Loucy (cell line): Measurements from ENCODE around the gene ACACB.

Experiments
- H2AFZ ChIP-seq: fragments of 200-600 bp; sonication (generic); 2 replicates; pipeline ENCODE4 v1.6.0; 2016; ENCODE audit warnings: antibody characterized with exemption, mild to moderate bottlenecking, low read length, moderate library complexity
- H3F3A ChIP-seq: fragments of 200-600 bp; 2 replicates; pipeline ENCODE4 v1.6.0; 2016; ENCODE audit warnings: antibody characterized with exemption, low read depth, mild to moderate bottlenecking
- H3K27me3 ChIP-seq: fragments of 200-600 bp; sonication (generic); 2 replicates; pipeline ENCODE4 v1.6.1; 2014; ENCODE audit warnings: low read length, mild to moderate bottlenecking; ENCODE audit not compliant: insufficient read depth, poor library complexity, severe bottlenecking
- H3K36me3 ChIP-seq: fragments of 200-600 bp; sonication (generic); 2 replicates; pipeline ENCODE4 v1.6.1; 2016; ENCODE audit warnings: low read length; ENCODE audit not compliant: insufficient read depth
- H3K4me1 ChIP-seq: fragments of 200-600 bp; sonication (generic); 2 replicates; pipeline ENCODE4 v1.5.1; 2014; ENCODE audit warnings: low read length, mild to moderate bottlenecking; ENCODE audit not compliant: insufficient read depth, poor library complexity, severe bottlenecking
- H3K4me2 ChIP-seq: fragments of 200-600 bp; sonication (generic); 2 replicates; pipeline ENCODE4 v1.6.0; 2014; ENCODE audit warnings: antibody characterized with exemption, low read length, low read depth, mild to moderate bottlenecking; ENCODE audit not compliant: poor library complexity, severe bottlenecking
- H3K4me3 ChIP-seq: fragments of 200-600 bp; sonication (generic); 2 replicates; pipeline ENCODE4 v1.5.1; 2014; ENCODE audit warnings: low read length, mild to moderate bottlenecking, mixed read lengths; ENCODE audit not compliant: poor library complexity, severe bottlenecking
- H3K79me2 ChIP-seq: fragments of 200-600 bp; sonication (generic); 2 replicates; pipeline ENCODE4 v1.6.1; 2014; ENCODE audit warnings: low read length; ENCODE audit not compliant: insufficient read depth
- H3K9ac ChIP-seq: fragments of 200-600 bp; sonication (generic); 2 replicates; pipeline ENCODE4 v1.6.0; 2014; ENCODE audit warnings: mild to moderate bottlenecking, low read depth, low read length, moderate library complexity; ENCODE audit not compliant: poor library complexity, severe bottlenecking
- H3K9me2 ChIP-seq: fragments of 200-600 bp; sonication (generic); replicated peaks from 2 replicates; pipeline ENCODE4 v1.6.1; 2016; ENCODE audit warnings: low read depth, low read length, mixed read lengths
- H3K9me3 ChIP-seq: fragments of 200-600 bp; sonication (generic); 2 replicates; pipeline ENCODE4 v1.6.1; 2014; ENCODE audit warnings: mild to moderate bottlenecking, antibody characterized with exemption, low read length, low read depth; ENCODE audit not compliant: insufficient read depth
- H4K20me1 ChIP-seq: fragments of 200-600 bp; sonication (generic); 2 replicates; pipeline ENCODE4 v1.6.0; 2014; ENCODE audit warnings: antibody characterized with exemption, low read length, mild to moderate bottlenecking; ENCODE audit not compliant: insufficient read depth, poor library complexity, severe bottlenecking
- CTCF ChIP-seq: fragments of 200-600 bp; sonication (generic); conservative IDR thresholded peaks from 2 replicates; pipeline ENCODE4 v1.5.1; 2014; ENCODE audit warnings: mild to moderate bottlenecking, antibody characterized with exemption, low read length
- EZH2phosphoT487 ChIP-seq: fragments of 200-600 bp; IDR thresholded peaks from 2 replicates; pipeline ENCODE4 v1.6.1; 2018; ENCODE audit warnings: antibody characterized with exemption, mild to moderate bottlenecking, moderate library complexity, borderline replicate concordance

The ACACB gene

GRCh38 chr12:109112720-109113465 lies 3.5 kb upstream of the ACACB start:
- Histone ChIP-seq H3K27me3 (no peaks in the 10 kb centered on the region), H3K9me2 (no peaks in the 10 kb centered on the region), H3K36me3 (peaks cover 21% of the 10 kb centered on the region; the same call in 1 of the 2 replicates), H3K4me2 (no peak overlapping the region), H3K79me2 (no peaks in the 10 kb centered on the region), H4K20me1 (peaks cover 3% of the 10 kb centered on the region), H2AFZ (no peak overlapping the region), H3K9ac (no peak overlapping the region), H3K4me1 (peaks cover 15% of the 10 kb centered on the region), H3F3A (no peaks in the 10 kb centered on the region), H3K9me3 (no peaks in the 10 kb centered on the region), H3K4me3 (no peak overlapping the region)
- no peak for TF ChIP-seq EZH2phosphoT487
- no peak for TF ChIP-seq CTCF

GRCh38 chr12:109113661-109114321 lies 2.6 kb upstream of the ACACB start:
- Histone ChIP-seq H3K36me3 (peaks cover 13% of the 10 kb centered on the region; the same call in 1 of the 2 replicates), H3K27me3 (no peaks in the 10 kb centered on the region), H3K9ac (no peak overlapping the region), H3K4me2 (no peak overlapping the region), H3K79me2 (no peaks in the 10 kb centered on the region), H2AFZ (no peak overlapping the region), H3F3A (no peaks in the 10 kb centered on the region), H3K4me1 (peaks cover 15% of the 10 kb centered on the region), H3K4me3 (no peak overlapping the region), H3K9me3 (no peaks in the 10 kb centered on the region), H3K9me2 (no peaks in the 10 kb centered on the region), H4K20me1 (no peaks in the 10 kb centered on the region)
- TF ChIP-seq EZH2phosphoT487 (no peak), CTCF (no peak)

DNA sequence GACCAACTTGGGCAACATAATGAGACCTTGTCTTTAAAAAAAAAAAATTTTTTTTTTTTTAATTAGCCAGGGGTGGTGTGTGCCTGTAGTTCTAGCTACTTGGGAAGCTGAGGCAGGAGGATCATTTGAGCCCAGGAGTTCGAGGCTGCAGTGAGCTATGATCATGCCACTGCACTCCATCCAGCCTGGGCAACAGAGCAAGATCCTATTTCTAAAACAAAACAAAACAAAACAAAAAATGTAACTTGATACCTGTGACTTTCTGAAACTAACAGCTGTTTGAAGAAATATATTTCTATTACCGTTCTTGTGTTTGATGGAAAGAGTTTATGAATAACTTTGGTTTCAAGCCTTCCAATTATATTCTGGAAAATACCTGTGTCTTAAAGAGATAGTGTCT lies 1.7 kb upstream of the ACACB start:
- no peaks in the 10 kb centered on the region for H3K79me2 ChIP-seq
- TF ChIP-seq EZH2phosphoT487 (no peak), CTCF (no peak)
- H3F3A ChIP-seq, result no peaks in the 10 kb centered on the region
- H3K9me2 ChIP-seq, result no peaks in the 10 kb centered on the region
- no peak overlapping the region for H3K4me2 ChIP-seq
- H3K36me3 ChIP-seq, result peaks cover 8% of the 10 kb centered on the region; the same call in 1 of the 2 replicates
- H4K20me1 ChIP-seq, result no peaks in the 10 kb centered on the region
- no peaks in the 10 kb centered on the region for H3K9me3 ChIP-seq
- H3K4me3 ChIP-seq, result no peak overlapping the region
- H3K27me3 ChIP-seq, result no peaks in the 10 kb centered on the region
- H3K4me1 ChIP-seq, result peaks cover 15% of the 10 kb centered on the region
- no peak overlapping the region for H2AFZ ChIP-seq
- H3K9ac ChIP-seq, result no peak overlapping the region
